Left kidney (tissue), 2 donors: ENCODE measurements around the gene SMARCA4. TPM values are rescaled to one million over a fixed set of nuclear protein-coding genes. Genes with fewer than 3 reads are reported as not detected.

ENCODE experiments used
- DNase-seq: peaks from one replicate; pipeline ENCODE4 v3.0.0-alpha.2; 2013
- polyA plus RNA-seq: library from polyadenylated mRNA; unstranded; fragments of 120-200 nt; gene quantifications from one replicate; pipeline ENCODE4 v1.2.1, GENCODE V29; 2013; ENCODE audit not compliant: insufficient read length

SMARCA4 gene
- polyA plus RNA-seq, 1 donor = 169 TPM

GRCh38 chr19:11010041-11010440, 49.2 kb downstream of the SMARCA4 start:
- DNase-seq = no peak

- DNase-seq = no peak
Measured at GRCh38 chr19:11012507-11012906, 51.7 kb downstream of the SMARCA4 start.

DNA sequence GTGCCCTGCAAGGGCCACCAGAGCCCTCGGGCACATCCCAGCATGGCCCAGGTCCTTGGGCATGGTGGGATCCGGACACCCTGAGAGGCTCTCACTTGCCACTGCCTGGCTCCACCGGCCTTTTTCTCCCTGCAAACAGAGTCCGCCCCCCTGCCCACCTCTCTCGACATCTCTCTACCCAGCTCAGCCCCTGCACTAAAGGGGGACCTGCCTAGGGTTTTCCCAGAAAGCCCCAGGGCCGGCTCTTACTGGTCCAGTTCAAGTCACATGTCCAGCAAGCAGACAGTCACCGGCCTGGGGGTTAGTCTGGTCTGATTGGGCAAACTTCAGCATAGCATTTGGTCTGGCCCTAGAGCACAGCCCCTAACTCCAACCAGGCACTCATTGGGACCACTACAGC, 52.9 kb downstream of the SMARCA4 start:
- no peak for DNase-seq

DNA sequence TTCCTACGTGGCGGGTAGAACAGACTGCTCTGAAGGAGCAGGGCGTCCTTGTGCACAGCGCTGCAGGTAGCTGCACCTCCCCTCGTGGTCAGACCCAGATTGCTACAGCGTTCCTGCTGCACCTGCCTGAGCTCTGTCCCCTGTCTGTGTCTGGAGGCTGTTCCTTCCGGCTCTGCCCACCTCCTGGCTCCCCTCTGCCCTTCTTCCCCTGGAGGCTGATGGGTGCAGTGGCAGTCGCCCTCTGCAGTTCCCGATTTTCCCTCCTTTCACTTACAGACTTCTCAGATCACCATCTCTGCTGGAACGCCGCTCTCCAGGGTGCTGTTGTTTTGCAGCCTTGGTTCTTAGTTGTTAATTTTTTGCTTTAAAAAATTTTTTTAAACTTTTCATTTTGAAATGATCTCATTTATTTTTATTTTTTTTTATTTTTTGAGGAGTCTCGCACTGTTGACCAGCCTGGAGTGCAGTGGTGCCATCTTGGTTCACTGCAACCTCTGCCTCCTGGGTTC, 53.6 kb downstream of the SMARCA4 start:
- DNase-seq = no peak

GRCh38 chr19:11016631-11017030, 55.8 kb downstream of the SMARCA4 start:
- DNase-seq = no peak

GRCh38 chr19:11017275-11018035, 56.6 kb downstream of the SMARCA4 start:
- no peak for DNase-seq

DNA sequence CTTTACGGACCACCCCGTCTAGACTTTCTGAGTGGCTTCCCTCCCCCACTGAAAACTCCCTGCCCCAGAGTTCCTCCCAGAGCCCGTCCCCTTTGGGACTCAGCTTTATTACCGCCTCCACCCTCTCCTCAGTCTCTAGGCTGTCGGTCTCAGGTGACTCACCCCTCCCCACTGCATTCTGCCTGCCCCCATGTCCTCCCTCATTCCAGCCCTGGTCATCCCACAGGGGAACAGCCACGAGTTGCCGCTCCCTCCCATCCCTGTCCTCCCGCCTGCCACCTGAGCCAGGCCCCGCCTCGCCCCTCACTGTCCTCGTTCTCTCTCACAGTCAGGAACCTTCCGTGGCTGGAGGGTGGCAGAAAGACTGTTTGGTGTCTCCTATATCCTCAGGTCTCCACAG, 57.3 kb downstream of the SMARCA4 start:
- peak; percentile 49 for DNase-seq

GRCh38 chr19:11018763-11019162, 57.9 kb downstream of the SMARCA4 start:
- no peak for DNase-seq

- no peak for DNase-seq
Measured at GRCh38 chr19:11019262-11019661, 58.4 kb downstream of the SMARCA4 start.

GRCh38 chr19:11019824-11020223, 59.0 kb downstream of the SMARCA4 start:
- no peak for DNase-seq

GRCh38 chr19:11020423-11020822, 59.6 kb downstream of the SMARCA4 start:
- no peak for DNase-seq

- no peak for DNase-seq
Measured at GRCh38 chr19:11020982-11021759, 60.3 kb downstream of the SMARCA4 start.

DNA sequence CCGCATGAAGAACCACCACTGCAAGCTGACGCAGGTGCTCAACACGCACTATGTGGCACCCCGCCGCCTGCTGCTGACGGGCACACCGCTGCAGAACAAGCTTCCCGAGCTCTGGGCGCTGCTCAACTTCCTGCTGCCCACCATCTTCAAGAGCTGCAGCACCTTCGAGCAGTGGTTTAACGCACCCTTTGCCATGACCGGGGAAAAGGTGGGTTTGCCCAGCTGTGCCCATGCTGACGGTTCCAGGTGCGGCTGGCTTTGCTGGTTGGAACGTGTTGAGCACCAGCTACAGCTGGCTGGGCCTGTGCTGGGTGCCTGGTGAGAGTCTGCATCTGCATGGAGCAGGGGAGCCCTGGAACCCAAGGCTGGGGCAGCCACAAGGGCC, 60.9 kb downstream of the SMARCA4 start:
- no peak for DNase-seq

- no peak for DNase-seq
Measured at GRCh38 chr19:11023016-11023415, 62.2 kb downstream of the SMARCA4 start.

DNA sequence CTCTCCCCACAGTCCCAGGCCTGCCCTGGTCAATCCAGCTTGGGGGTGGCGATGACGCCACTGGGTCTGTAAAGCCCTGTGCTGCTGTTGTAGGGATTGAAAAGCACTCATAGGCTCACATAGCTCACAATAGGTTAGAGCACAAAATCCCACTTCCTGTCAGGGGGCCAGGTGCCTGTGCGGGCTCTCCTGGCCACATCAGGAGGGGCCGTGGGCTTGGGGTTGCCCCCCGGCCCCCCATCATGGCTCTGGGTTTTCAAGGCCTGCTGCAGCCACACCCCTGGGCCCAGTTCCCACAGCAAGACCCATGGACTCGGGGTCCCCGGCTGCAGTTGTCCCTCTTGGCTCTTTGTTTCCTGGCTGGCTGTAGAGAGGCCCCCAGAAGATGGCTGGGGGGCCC, 62.9 kb downstream of the SMARCA4 start:
- no peak for DNase-seq

GRCh38 chr19:11024259-11024658, 63.4 kb downstream of the SMARCA4 start:
- no peak for DNase-seq

DNA sequence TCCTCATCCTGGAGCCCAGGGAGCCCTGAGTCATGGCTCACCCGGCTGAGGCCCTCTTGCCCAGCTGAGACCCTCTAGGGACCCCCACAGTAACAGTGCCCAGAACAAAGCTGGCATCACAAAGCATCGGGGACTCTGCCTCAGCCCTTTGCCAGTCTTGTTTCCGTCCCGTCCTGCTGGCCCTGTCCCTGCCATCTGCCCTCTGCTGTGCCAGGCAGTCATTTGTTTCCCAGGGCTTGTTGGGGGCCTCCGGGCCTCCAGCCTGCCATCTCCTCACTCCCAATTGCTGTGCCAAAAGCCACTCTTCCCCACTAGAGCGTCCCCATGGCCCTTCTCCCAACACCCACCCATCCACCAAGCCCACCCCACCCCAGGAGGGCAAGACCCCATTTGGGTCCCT, 64.2 kb downstream of the SMARCA4 start:
- no peak for DNase-seq

- no peak for DNase-seq
Measured at GRCh38 chr19:11025445-11025844, 64.6 kb downstream of the SMARCA4 start.

DNA sequence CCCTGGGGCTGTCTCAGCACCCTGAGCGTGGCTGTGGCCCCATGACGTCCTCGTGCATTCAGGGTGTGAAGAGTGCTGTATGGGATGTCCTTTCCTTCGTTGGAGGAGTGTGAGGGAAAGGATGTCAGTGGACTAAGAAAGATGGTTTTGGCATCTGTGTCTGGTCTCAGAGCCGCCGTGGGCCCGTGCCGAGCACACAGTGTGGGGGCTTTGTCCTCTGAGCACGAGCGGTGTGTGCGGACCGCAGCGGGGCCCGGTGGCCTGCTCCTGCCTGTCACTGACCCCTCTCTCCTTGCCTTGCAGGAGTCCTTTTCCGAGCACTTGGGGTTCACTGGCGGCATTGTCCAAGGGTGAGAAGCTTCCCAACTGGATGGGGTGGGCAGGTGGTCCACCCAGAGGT, 65.2 kb downstream of the SMARCA4 start:
- no peak for DNase-seq

- no peak for DNase-seq
Measured at GRCh38 chr19:11027381-11027780, 66.6 kb downstream of the SMARCA4 start.

DNA sequence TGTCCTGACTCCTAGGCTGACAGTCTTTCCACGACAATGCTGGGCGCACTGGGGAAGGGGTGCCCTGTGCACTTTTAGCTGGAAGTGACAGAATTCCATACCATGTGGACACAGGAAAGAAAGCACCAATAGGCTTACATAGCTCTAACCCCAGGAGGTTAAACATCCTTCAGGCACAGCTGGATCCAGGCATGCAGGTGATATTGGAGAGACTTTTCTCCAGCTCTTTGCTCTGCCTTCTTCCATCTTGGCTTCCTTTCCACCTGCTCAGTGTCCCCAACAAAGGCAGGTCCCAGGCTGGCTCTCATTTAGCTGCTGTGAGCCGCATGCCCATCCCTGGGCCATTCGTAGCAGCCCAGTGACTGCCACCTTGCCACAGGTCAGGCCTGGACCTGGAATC, 67.3 kb downstream of the SMARCA4 start:
- DNase-seq = no peak

DNA sequence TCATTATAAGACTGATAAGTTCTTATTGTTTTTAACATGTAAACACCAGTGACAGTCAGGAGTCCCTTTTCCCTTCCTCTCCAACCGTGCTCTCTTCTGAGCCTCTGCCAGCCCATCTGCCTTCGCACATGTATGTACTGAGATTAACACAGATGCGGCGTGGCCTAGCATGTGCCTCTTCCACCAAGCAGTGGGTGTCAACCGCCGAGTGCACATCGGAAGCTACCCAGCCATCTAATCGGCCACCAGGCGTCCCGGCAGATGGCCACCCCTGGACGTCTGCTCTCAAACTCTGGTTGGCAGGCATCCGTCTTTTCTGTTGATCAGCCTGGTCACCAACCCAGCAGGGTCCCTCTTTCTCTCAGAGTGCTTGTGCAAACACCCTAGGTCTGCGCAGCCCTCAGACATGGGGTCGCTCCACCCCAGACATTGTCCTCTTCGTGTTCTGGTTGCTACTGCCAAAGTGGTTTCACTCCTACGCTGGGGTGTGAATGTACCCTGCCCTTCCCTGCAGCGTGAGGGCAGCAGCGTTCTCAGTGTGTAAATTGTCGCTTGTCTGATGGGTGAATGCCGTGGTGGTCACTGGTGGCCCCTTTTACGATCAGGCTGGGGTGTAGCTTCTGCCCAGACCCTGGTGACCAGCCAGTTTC, 70.7 kb downstream of the SMARCA4 start:
- DNase-seq = no peak

GRCh38 chr19:11033251-11033650, 72.4 kb downstream of the SMARCA4 start:
- no peak for DNase-seq
